GM18858 (cell line): Measurements from ENCODE around the gene TRIP12.
"Not testable (repeated sequence)": the region's sequence is repeated elsewhere in the genome, so short reads cannot be mapped to it uniquely, and the experiment has no call there.

Experiments used
- ATAC-seq: cut with Tn5 transposase; IDR thresholded peaks from one replicate; pipeline ENCODE4 v1.9.1; 2021; ENCODE audit not compliant: unreplicated experiment

Gene TRIP12

GRCh38 chr2:229879191-229879950 lies 42.4 kb downstream of the TRIP12 start:
- no peak for ATAC-seq

- ATAC-seq, result no peak
Observed at GRCh38 chr2:229875549-229875948, 46.3 kb downstream of the TRIP12 start.

DNA sequence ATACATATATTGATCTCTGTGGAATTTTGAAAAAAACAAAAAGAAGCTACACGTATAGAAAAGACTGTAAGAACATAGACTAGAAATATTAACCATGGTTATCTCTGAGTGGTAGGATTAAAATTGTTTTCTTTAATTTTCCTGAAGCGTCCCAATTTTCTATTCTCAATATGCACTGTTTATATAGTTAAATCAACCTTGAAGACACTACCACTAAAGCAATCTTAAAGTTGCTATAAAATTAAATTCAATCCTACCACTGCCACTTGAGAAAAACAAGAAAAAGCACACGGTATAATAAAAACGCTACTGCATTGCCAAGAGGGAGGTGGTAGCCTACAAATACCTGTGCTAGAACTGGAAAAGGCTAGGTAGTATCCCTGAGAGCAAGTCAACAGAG lies 47.2 kb downstream of the TRIP12 start:
- no peak for ATAC-seq

- ATAC-seq, result peak; percentile 82
Observed at GRCh38 chr2:229873123-229873581, 48.7 kb downstream of the TRIP12 start.

- no peak for ATAC-seq
Observed at GRCh38 chr2:229870903-229871656, 50.7 kb downstream of the TRIP12 start.

DNA sequence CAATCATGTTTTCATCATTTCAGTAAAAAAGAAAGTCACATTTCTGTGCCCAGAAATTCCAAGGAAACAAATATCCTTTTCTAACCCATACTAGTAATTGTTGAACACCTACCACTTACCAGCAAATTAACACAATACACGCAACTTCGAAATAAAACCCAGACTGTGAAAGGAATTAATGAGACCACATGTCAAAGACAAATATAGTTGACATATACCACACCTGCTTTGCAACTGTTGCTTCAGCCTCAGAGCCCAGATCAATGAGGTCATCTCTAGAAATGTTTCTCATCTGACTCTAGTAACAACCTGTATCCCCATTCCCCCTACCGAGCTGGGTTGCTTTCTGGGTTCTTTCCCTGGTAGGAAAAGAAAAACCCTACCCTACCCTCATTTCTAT lies 52.6 kb downstream of the TRIP12 start:
- ATAC-seq, result no peak

GRCh38 chr2:229868794-229869193 lies 53.0 kb downstream of the TRIP12 start:
- ATAC-seq, result no peak

- ATAC-seq, result no peak
Observed at GRCh38 chr2:229865033-229865432, 56.8 kb downstream of the TRIP12 start.

DNA sequence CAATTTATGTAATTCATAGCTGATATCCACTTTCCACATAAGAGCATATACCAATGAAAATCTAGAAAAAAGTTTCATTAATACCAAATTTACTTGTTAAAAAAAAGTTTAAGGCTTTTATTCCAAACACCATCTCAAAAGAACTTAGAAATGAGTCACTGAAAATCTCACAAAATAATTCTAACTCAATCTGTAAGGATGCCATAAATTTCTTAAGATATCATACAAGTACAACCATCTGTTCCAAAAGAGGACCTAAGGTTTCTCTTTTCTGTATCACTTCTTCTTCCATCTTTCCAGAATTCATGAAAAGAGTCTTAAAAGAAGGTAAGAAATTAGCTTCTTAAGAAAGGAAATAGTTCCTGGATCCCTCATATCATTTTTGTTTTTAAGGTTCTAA lies 60.4 kb downstream of the TRIP12 start:
- no peak for ATAC-seq

- no peak for ATAC-seq
Observed at GRCh38 chr2:229860334-229860733, 61.5 kb downstream of the TRIP12 start.

GRCh38 chr2:229858351-229858750 lies 63.5 kb downstream of the TRIP12 start:
- no peak for ATAC-seq

DNA sequence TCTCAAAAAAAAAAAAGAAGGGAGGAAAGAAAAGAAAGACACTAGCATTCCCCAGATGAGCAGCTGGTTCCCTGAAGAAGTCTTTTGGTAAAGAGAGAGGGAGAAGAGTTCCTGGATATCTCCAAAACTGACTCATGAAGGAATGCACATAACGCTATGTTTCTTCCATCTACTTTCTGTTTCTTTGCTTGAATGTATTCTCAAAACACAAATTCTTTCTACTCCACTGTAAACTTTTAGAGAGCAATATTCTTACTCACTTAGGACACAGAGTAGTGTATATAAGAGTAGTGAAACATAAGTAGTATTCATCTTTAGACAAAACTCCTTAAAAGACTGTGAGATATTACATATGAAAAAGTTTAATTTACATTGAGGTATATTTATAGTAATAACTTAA lies 64.2 kb downstream of the TRIP12 start:
- ATAC-seq, result no peak

GRCh38 chr2:229856413-229856812 lies 65.4 kb downstream of the TRIP12 start:
- peak; percentile 88 for ATAC-seq

DNA sequence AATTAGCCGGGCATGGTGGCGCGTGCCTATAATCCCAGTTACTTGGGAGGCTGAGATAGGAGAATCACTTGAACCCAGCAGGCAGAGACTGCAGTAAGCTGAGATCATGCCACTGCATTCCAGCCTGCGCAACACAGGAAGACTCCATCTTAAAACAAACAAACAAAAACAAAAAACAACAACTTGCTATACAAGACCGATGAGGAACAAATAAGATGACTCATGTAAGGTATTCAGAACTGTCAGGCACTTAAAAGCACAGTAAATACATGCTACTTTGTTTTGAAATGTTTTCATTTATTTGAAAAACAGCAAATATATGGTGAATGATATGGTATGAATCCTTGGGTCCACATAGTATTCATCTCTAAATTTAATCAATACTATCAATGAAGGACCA lies 66.7 kb downstream of the TRIP12 start:
- no peak for ATAC-seq

DNA sequence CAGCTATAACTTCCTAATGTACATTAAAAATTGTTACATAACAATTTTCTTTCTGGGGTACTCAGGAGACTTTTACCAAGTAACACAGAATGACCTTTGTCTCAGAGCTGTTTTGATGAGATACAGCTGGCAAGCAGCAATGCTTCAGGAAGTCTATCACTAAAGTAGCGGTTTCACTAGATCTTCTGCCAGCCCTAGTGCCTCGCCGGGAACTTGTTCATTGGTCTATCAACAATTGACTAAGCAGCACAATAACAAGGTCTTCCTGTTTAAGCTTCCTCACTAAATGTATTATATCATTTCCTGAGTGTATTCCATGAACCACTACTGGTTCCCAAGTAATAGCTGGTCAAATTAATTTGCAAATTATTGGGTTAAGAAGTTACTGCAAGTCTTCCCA lies 69.2 kb downstream of the TRIP12 start:
- peak; percentile 52 for ATAC-seq

DNA sequence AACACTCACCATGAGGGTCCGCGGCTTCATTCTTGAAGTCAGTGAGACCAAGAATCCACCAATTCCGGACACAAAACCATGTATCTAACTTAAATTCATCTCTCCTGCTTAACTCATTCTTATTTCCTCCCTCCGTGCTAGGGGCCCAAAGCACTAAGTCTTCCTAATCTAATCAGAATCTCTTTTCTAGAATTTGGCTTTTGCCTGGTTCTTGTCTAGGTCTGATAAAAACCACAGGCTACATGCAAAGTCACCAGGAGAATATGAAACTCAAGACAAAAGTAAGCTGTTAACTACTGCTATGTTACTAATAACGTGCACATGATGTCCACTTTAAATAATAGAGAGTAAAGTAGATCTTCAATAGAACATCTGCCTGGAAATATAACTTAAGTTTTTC lies 69.9 kb downstream of the TRIP12 start:
- no peak for ATAC-seq

DNA sequence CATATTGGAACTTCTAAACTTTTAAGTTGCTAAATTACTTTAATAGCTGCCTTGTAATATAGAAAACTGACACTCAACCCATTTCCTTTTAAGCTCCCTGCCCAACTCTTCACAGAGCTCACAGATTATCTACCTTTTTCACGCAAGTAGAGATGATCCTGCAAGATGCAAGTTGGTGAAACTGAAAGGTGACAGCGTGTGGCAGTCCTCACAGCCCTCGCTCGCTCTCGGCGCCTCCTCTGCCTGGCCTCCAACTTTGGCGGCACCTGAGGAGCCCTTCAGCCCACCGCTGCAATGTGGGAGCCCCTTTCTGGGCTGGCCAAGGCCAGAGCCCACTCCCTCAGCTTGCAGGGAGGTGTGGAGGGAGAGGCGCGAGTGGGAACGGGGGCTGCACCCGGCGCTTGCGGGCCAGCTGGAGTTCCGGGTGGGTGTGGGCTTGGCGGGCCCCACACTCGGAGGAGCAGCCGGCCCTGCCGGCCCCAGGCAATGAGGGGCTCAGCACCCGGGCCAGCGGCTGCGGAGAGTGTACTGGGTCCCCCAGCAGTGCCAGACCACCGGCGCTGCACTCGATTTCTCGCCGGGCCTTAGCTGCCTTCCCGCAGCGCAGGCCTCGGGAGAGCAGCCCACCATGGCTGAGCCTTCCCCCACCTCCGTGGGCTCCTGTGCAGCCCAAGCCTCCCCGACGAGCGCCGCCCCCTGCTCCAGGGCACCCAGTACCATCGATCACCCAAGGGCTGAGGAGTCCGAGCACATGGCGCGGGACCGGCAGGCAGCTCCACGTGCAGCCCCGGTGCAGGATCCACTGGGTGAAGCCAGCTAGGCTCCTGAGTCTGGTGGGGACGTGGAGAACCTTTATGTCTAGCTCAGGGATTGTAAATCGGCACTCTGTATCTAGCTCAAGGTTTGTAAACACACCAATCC lies 71.2 kb downstream of the TRIP12 start:
- ATAC-seq, result not testable (repeated sequence)

- no peak for ATAC-seq
Observed at GRCh38 chr2:229849073-229849472, 72.7 kb downstream of the TRIP12 start.

- ATAC-seq, result no peak
Observed at GRCh38 chr2:229843613-229844012, 78.2 kb downstream of the TRIP12 start.

DNA sequence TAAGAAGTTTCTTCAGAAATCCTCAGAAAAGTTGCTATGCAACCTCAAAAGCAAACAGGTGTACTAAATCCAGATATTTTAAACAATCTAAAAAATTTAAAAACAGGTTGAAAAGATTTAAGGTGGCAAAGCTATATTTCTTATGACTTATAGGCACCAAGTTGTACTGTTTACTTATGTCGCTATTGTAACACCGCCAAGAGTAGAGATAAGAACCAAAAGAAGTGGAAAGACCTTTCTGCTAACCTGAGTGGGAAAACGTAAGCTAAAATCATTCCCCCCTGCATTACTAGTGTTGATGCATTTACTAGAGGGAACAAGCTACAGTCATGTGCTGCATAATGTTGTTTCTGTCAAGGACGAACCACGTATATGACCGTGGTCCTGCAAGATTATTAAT lies 83.1 kb downstream of the TRIP12 start:
- no peak for ATAC-seq

- ATAC-seq, result no peak
Observed at GRCh38 chr2:229836847-229837246, 85.0 kb downstream of the TRIP12 start.
